Gastroesophageal sphincter (tissue), 4 donors: ENCODE results near the gene ZMIZ2. TPM values are rescaled to one million over a fixed set of nuclear protein-coding genes. Genes with fewer than 3 reads are reported as not detected.

Experiments used
- ATAC-seq: fragments of 150-250 bp; one replicate; pipeline ENCODE4 v1.9.1; 2016; ENCODE audit warnings: mild to moderate bottlenecking, moderate library complexity
- H3K27ac ChIP-seq, 4 donors: fragments of 200-600 bp; sonication (generic) in 3 of 4; 1 replicate in 3 of 4; 2 replicates in 1 of 4; pipeline ENCODE4 v1.5.1; 2016 to 2019
- H3K27me3 ChIP-seq: fragments of 200-600 bp; sonication (generic); one replicate; pipeline ENCODE4 v1.5.1; 2019
- H3K36me3 ChIP-seq, 2 donors: fragments of 200-600 bp; sonication (generic); one replicate each; pipeline ENCODE4 v1.5.1; 2019; ENCODE audit warnings: control low read depth in 1 of 2
- H3K4me1 ChIP-seq, 3 donors: fragments of 200-600 bp; sonication (generic); 1 replicate in 2 of 3; 2 replicates in 1 of 3; pipeline ENCODE4 v1.5.1; 2016 to 2019; ENCODE audit warnings: control low read depth in 2 of 3
- H3K4me3 ChIP-seq, 2 donors: fragments of 200-600 bp; sonication (generic); one replicate each; pipeline ENCODE4 v1.5.1; 2019; ENCODE audit warnings: mild to moderate bottlenecking in 1 of 2, moderate library complexity in 1 of 2
- H3K9me3 ChIP-seq, 3 donors: fragments of 200-600 bp; sonication (generic); one replicate each; pipeline ENCODE4 v1.5.1; 2017 to 2019; ENCODE audit warnings: control low read depth in 2 of 3
- CTCF ChIP-seq, 4 experiments: fragments of 200-600 bp in 2 of 4; fragments of 450-650 bp in 2 of 4; sonication (generic) in 1 of 4; IDR thresholded peaks; one replicate each; pipeline ENCODE4 v1.5.1; 2017 to 2019; ENCODE audit warnings: antibody characterized with exemption in 4 of 4, mild to moderate bottlenecking in 2 of 4, moderate library complexity in 2 of 4
- EP300 ChIP-seq: sonication (generic); formaldehyde crosslinking; IDR thresholded peaks from one replicate; pipeline ENCODE4 v1.6.1; 2017; ENCODE audit warnings: antibody characterized with exemption, mild to moderate bottlenecking
- POLR2A ChIP-seq, 2 donors: fragments of 450-650 bp; IDR thresholded peaks; one replicate each; pipeline ENCODE4 v1.6.1; 2017; ENCODE audit warnings: antibody characterized with exemption in 2 of 2, mild to moderate bottlenecking in 2 of 2, moderate library complexity in 1 of 2
- POLR2AphosphoS5 ChIP-seq: sonication (generic); formaldehyde crosslinking; IDR thresholded peaks from one replicate; pipeline ENCODE4 v1.6.1; 2017; ENCODE audit warnings: antibody characterized with exemption
- WGBS, 2 donors: methylation state at CpG; one replicate each; pipeline ENCODE4 v1.1.5; 2018; ENCODE audit warnings: low coverage in 1 of 2; 5-methylcytosine and 5-hydroxymethylcytosine counted together
- total RNA-seq, 4 donors: library from RNA; depleted of rRNA; stranded (reverse); fragments of >200 nt; gene quantifications; one replicate each; pipeline ENCODE4 v1.1.0, GENCODE V29; 2016

The ZMIZ2 gene
- total RNA-seq, 4 donors from 2014 or later, result 12.7 to 28.0 (median 20.5) TPM

- no peak for ATAC-seq
- no peaks in the 10 kb centered on the region for H3K36me3 ChIP-seq
- H3K27ac ChIP-seq, result no peak overlapping the region
- no peaks in the 10 kb centered on the region for H3K4me1 ChIP-seq
- no peaks in the 10 kb centered on the region for H3K27me3 ChIP-seq
- WGBS, 2 donors, result 50 to 70% methylated on average over 1 to 3 of the region's 4 CpGs
- no peak for TF ChIP-seq POLR2AphosphoS5
- TF ChIP-seq EP300, result no peak
- no peak for TF ChIP-seq POLR2A (IDR thresholded peaks at IDR 0.05)
- no peak for TF ChIP-seq CTCF (IDR thresholded peaks at IDR 0.05)
- H3K9me3 ChIP-seq, result no peaks in the 10 kb centered on the region
- H3K4me3 ChIP-seq, result no peak overlapping the region
These were observed 10.5 kb upstream of the ZMIZ2 start for GRCh38 chr7:44738051-44738723.

GRCh38 chr7:44738876-44739665 lies 9.6 kb upstream of the ZMIZ2 start:
- WGBS, 2 donors, result 96 to 100% methylated on average over 5 to 9 of the region's 23 CpGs
- H3K27me3 ChIP-seq, result no peaks in the 10 kb centered on the region
- no peaks in the 10 kb centered on the region for H3K36me3 ChIP-seq
- H3K4me3 ChIP-seq, result no peak overlapping the region
- no peak overlapping the region for H3K27ac ChIP-seq
- no peak for TF ChIP-seq EP300
- no peak for TF ChIP-seq POLR2AphosphoS5
- no peak for TF ChIP-seq CTCF (IDR thresholded peaks at IDR 0.05)
- no peak for TF ChIP-seq POLR2A (IDR thresholded peaks at IDR 0.05)
- no peaks in the 10 kb centered on the region for H3K9me3 ChIP-seq
- H3K4me1 ChIP-seq, result no peaks in the 10 kb centered on the region
- no peak for ATAC-seq

GRCh38 chr7:44740055-44740454 lies 8.6 kb upstream of the ZMIZ2 start:
- Histone ChIP-seq H3K4me1 (no peaks in the 10 kb centered on the region), H3K36me3 (no peaks in the 10 kb centered on the region), H3K9me3 (no peaks in the 10 kb centered on the region), H3K27ac (no peak overlapping the region), H3K4me3 (no peak overlapping the region), H3K27me3 (no peaks in the 10 kb centered on the region)
- 100% methylated on average over 1 of the region's 2 CpGs; no CpG with 5 or more reads in 1 of the 2 donors for WGBS, 2 donors
- ATAC-seq, result no peak
- TF ChIP-seq POLR2A (IDR thresholded peaks at IDR 0.05) (no peak), CTCF (IDR thresholded peaks at IDR 0.05) (no peak), EP300 (no peak), POLR2AphosphoS5 (no peak)

- no peak overlapping the region for H3K27ac ChIP-seq
- H3K4me1 ChIP-seq, result peaks cover 0 to 7% (median 0%) of the 10 kb centered on the region in 3 donors
- WGBS, 2 donors, result 50 to 80% methylated on average over 1 of the region's 1 CpG
- no peaks in the 10 kb centered on the region for H3K36me3 ChIP-seq
- no peak for ATAC-seq
- H3K4me3 ChIP-seq, result no peak overlapping the region
- H3K9me3 ChIP-seq, result no peaks in the 10 kb centered on the region
- no peaks in the 10 kb centered on the region for H3K27me3 ChIP-seq
- TF ChIP-seq CTCF (IDR thresholded peaks at IDR 0.05) (no peak), POLR2AphosphoS5 (no peak), POLR2A (IDR thresholded peaks at IDR 0.05) (no peak), EP300 (no peak)
These were observed 4.9 kb upstream of the ZMIZ2 start for GRCh38 chr7:44743750-44744149.
